Fibroblast of pulmonary artery (primary cell): Measurements from ENCODE around the gene CACNA1B.

Experiments used
- DNase-seq: peaks from one replicate; pipeline ENCODE4 v3.0.0-alpha.2; 2010; ENCODE audit warnings: low read depth
- H3K4me3 ChIP-seq: replicated peaks from 2 replicates; pipeline ENCODE4 v1.5.1; 2011; ENCODE audit warnings: low read depth, mild to moderate bottlenecking, control low read depth, low read length, moderate library complexity
- TF ChIP-seq, protein P1 (sequence below): IDR thresholded peaks from 2 replicates; pipeline ENCODE4 v1.5.1; 2011; ENCODE audit warnings: mild to moderate bottlenecking, control low read depth, low read length, inconsistent platforms; ENCODE audit errors: missing control alignments

The CACNA1B gene

DNA sequence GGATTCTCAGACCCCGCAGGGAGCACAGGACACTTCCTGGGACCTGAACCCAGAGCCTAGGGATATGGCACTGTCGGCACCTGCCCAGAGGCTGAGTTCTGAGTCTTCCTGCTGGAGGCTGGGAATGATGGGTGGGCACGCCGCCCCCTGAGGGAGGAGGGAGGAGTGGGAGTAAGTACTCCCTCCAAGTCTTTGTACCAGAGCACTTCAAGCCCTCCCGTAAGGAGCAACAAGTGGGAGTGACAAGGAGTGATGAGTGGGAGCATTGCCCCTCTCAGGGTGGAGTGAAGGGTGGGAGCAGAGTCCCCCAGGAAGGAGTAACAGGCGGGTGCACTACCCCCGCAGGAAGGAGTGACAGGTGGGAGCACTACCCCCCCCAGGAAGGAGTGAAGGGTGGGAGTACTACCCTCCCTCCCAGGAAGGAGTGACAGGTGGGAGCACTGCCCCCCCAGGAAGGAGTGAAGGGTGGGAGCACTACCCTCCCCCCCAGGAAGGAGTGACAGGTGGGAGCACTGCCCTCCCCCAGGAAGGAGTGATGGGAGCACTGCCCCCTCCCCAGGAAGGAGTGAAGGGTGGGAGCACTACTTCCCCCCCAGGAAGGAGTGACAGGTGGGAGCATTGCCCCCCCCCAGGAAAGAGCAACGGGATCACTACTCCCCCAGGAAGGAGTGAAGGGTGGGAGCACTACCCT is 100.1 kb downstream of the CACNA1B start:
- TF ChIP-seq, protein P1, sequence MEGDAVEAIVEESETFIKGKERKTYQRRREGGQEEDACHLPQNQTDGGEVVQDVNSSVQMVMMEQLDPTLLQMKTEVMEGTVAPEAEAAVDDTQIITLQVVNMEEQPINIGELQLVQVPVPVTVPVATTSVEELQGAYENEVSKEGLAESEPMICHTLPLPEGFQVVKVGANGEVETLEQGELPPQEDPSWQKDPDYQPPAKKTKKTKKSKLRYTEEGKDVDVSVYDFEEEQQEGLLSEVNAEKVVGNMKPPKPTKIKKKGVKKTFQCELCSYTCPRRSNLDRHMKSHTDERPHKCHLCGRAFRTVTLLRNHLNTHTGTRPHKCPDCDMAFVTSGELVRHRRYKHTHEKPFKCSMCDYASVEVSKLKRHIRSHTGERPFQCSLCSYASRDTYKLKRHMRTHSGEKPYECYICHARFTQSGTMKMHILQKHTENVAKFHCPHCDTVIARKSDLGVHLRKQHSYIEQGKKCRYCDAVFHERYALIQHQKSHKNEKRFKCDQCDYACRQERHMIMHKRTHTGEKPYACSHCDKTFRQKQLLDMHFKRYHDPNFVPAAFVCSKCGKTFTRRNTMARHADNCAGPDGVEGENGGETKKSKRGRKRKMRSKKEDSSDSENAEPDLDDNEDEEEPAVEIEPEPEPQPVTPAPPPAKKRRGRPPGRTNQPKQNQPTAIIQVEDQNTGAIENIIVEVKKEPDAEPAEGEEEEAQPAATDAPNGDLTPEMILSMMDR: no peak
- H3K4me3 ChIP-seq: no peak overlapping the region
- no peak for DNase-seq

DNA sequence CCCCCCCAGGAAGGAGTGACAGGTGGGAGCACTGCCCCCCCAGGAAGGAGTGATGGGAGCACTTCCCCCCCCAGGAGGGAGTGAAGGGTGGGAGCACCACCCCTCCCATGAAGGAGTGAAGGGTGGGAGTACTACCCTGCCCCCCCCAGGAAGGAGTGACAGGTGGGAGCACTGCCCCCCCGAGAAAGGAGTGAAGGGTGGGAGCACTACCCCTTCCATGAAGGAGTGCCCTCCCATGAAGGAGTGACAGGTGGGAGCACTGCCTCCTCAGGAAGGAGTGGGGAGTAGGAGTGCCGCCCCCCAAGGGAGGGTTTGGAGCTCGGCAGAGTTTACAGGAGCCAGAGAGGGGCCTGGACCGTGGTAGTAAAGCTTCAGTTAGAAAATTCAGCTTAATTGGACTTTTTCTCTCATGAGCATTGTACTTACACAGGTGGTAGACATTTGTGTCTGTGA is 100.7 kb downstream of the CACNA1B start:
- TF ChIP-seq, protein P1: no peak
- no peak overlapping the region for H3K4me3 ChIP-seq
- DNase-seq: no peak

GRCh38 chr9:137982200-137982599 is 104.6 kb downstream of the CACNA1B start:
- TF ChIP-seq, protein P1: no peak
- H3K4me3 ChIP-seq: no peak overlapping the region
- DNase-seq: no peak

DNA sequence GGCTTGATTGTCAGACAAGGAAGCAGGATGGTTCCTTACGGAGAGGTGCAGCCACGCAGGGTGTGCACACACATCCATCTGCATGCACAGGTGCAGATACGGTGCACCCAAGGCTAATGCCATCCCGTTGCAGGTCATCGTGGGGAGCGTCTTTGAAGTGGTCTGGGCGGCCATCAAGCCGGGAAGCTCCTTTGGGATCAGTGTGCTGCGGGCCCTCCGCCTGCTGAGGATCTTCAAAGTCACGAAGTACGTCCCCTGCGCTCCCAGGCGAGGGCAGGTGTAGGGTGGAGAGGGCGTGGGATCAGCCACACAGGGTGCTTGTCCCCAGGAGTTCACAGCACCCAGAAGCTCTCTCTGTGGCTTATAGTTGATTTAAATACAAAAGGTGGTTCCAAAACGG is 106.4 kb downstream of the CACNA1B start:
- DNase-seq: no peak
- H3K4me3 ChIP-seq: no peak overlapping the region
- TF ChIP-seq, protein P1: no peak

GRCh38 chr9:137984520-137985257 is 107.1 kb downstream of the CACNA1B start:
- DNase-seq: no peak
- no peak overlapping the region for H3K4me3 ChIP-seq
- TF ChIP-seq, protein P1: no peak

GRCh38 chr9:137985637-137986071 is 108.1 kb downstream of the CACNA1B start:
- TF ChIP-seq, protein P1: no peak
- DNase-seq: no peak
- H3K4me3 ChIP-seq: no peak overlapping the region
